ENCODE results near the gene CNGB1. TPM values are rescaled to one million over a fixed set of nuclear protein-coding genes. Genes with fewer than 3 reads are reported as not detected.

CNGB1 gene
- total RNA-seq, 1 donor from 2014 or later, result not detected

- Mint-ChIP-seq H3K4me1 (ENCODE audit: low read depth) (peaks cover 8% of the 10 kb centered on the region), H3K4me3 (ENCODE audit: unreplicated experiment) (no peak overlapping the region), H3K36me3 (ENCODE audit: low read depth) (no peaks in the 10 kb centered on the region), H3K9me3 (ENCODE audit: low read depth) (no peaks in the 10 kb centered on the region), H3K27ac (ENCODE audit: unreplicated experiment) (no peak overlapping the region), H3K27me3 (ENCODE audit: low read depth) (no peaks in the 10 kb centered on the region)
- no peak for TF ChIP-seq CTCF (IDR thresholded peaks at IDR 0.05)
- DNase-seq (ENCODE audit: low spot score), result peak; percentile 18
Observed at GRCh38 chr16:57868913-57869520, 101.9 kb downstream of the CNGB1 start.

DNA sequence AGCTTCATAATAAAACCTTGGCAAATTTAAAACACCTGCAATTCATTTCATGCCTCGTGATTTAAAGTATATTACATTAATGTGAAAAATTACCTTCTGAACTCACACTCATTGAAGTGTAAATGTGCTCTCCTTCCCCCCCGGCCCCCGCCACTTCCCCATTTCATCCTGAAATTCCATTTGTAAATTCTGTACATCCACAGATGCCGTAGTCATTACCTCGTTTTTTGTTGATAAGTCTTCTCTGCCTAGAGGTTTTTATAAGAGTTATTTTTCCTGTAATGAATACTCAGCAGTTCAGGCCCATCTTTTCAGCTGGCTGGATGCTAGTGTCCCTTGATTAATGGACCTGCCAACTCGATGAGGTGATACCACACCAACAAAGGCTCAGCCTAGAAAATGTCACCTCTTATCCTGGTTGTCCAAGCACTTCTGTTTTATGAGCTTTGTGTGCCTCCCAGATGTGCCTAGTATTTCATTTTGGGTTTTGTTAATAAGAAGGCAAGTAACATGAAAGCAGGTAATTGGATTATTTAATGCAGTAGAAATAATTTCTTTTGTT is 103.8 kb downstream of the CNGB1 start:
- DNase-seq (ENCODE audit: low spot score), result no peak
- H3K4me3 Mint-ChIP-seq (ENCODE audit: unreplicated experiment), result no peak overlapping the region
- TF ChIP-seq CTCF (IDR thresholded peaks at IDR 0.05), result no peak
- H3K9me3 Mint-ChIP-seq (ENCODE audit: low read depth), result no peaks in the 10 kb centered on the region
- no peaks in the 10 kb centered on the region for H3K27me3 Mint-ChIP-seq (ENCODE audit: low read depth)
- no peaks in the 10 kb centered on the region for H3K36me3 Mint-ChIP-seq (ENCODE audit: low read depth)
- H3K4me1 Mint-ChIP-seq (ENCODE audit: low read depth), result peaks cover 22% of the 10 kb centered on the region
- H3K27ac Mint-ChIP-seq (ENCODE audit: unreplicated experiment), result no peak overlapping the region

DNA sequence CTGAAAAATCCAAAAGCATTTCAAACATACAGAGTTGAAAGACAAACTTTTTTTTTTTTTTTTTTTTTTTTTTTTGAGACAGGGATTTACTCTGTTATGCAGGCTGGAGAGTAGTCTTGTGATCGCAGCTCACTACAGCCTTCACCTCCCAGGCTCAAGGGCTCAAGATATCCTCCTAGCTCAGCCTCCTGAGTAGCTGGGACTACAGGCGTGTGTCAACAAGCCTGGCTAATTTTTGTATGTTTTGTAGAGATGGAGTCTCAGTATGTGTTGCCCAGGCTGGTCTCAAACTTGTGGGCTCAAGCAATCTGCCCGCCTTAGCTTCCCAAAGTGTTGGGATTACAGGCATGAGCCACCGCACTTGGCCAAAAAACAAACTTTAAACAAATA is 104.4 kb downstream of the CNGB1 start:
- no peak overlapping the region for H3K4me3 Mint-ChIP-seq (ENCODE audit: unreplicated experiment)

GRCh38 chr16:57865746-57866528 is 105.0 kb downstream of the CNGB1 start:
- H3K9me3 Mint-ChIP-seq (ENCODE audit: low read depth), result no peaks in the 10 kb centered on the region
- no peaks in the 10 kb centered on the region for H3K27me3 Mint-ChIP-seq (ENCODE audit: low read depth)

More for the DNA sequence above, 104.4 kb downstream of the CNGB1 start:
- Mint-ChIP-seq H3K9me3 (ENCODE audit: low read depth) (no peaks in the 10 kb centered on the region), H3K27me3 (ENCODE audit: low read depth) (no peaks in the 10 kb centered on the region), H3K27ac (ENCODE audit: unreplicated experiment) (no peak overlapping the region), H3K4me1 (ENCODE audit: low read depth) (peaks cover 19% of the 10 kb centered on the region), H3K36me3 (ENCODE audit: low read depth) (no peaks in the 10 kb centered on the region)
- DNase-seq (ENCODE audit: low spot score), result peak; percentile 3
- TF ChIP-seq CTCF (IDR thresholded peaks at IDR 0.05), result no peak

More at GRCh38 chr16:57865746-57866528, 105.0 kb downstream of the CNGB1 start:
- Mint-ChIP-seq H3K4me1 (ENCODE audit: low read depth) (peaks cover 14% of the 10 kb centered on the region), H3K4me3 (ENCODE audit: unreplicated experiment) (no peak overlapping the region), H3K27ac (ENCODE audit: unreplicated experiment) (no peak overlapping the region), H3K36me3 (ENCODE audit: low read depth) (no peaks in the 10 kb centered on the region)
- no peak for TF ChIP-seq CTCF (IDR thresholded peaks at IDR 0.05)
- DNase-seq (ENCODE audit: low spot score), result no peak

Data from chondrocyte (in vitro differentiated cells).